Gastroesophageal sphincter (tissue), 2 donors: ENCODE measurements around the gene FARS2.

Source experiments
- EP300 ChIP-seq: sonication (generic); formaldehyde crosslinking; IDR thresholded peaks from one replicate; pipeline ENCODE4 v1.6.1; 2017; ENCODE audit warnings: antibody characterized with exemption, mild to moderate bottlenecking
- POLR2A ChIP-seq, 2 donors: fragments of 450-650 bp; IDR thresholded peaks; one replicate each; pipeline ENCODE4 v1.6.1; 2017; ENCODE audit warnings: antibody characterized with exemption in 2 of 2, mild to moderate bottlenecking in 2 of 2, moderate library complexity in 1 of 2

DNA sequence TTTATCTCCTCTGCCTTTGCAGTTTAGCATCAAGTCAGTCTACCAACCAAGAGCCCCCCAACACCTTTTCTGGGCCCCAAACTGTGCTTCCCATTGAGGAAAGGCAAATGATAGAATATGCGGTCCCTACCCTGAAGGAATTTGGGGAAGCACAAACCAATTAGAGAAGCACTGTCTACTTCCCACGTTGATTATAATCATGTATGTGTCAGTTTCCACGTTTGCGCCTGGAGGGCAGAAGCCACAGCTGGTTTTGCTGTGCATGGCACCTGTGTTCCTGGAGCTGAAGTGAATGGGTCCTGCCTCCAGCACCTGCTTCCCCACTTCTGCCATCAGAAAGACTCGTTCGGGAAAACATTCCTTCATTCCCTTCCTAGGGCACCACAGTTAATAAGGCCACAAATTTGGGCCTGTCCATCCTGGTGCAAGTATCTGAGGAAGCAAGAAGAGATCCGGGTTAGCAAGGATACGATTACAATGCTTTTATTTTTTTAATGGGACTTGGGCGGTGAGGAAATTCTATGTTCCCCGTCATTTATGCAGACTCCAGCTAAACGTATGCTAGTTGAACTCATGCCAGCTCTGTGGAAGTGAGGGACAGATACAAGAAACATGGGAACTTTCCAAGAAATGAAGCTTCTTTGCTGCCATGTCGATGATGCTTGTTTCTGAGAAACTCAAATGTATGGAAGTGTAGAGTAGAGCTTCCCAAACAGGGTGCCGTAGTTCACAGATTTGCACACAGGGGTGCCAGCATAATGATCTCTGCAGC, 411.9 kb downstream of the FARS2 start:
- TF ChIP-seq EP300 (no peak), POLR2A (IDR thresholded peaks at IDR 0.05) (no peak)
